Stimulated activated CD8-positive, alpha-beta memory T cell treated with anti-CD3 and anti-CD28 coated beads, Interleukin-15, amount 100 ng/mL, for 4 hours (primary cell): Measurements from ENCODE around the gene UBN1.
"Not testable (repeated sequence)": the region's sequence is repeated elsewhere in the genome, so short reads cannot be mapped to it uniquely, and the experiment has no call there.

Source experiments
- DNase-seq, 2 donors: peaks; one replicate each; pipeline ENCODE4 v3.0.0-alpha.2; 2020; ENCODE audit warnings: low read depth in 2 of 2

The UBN1 gene

DNA sequence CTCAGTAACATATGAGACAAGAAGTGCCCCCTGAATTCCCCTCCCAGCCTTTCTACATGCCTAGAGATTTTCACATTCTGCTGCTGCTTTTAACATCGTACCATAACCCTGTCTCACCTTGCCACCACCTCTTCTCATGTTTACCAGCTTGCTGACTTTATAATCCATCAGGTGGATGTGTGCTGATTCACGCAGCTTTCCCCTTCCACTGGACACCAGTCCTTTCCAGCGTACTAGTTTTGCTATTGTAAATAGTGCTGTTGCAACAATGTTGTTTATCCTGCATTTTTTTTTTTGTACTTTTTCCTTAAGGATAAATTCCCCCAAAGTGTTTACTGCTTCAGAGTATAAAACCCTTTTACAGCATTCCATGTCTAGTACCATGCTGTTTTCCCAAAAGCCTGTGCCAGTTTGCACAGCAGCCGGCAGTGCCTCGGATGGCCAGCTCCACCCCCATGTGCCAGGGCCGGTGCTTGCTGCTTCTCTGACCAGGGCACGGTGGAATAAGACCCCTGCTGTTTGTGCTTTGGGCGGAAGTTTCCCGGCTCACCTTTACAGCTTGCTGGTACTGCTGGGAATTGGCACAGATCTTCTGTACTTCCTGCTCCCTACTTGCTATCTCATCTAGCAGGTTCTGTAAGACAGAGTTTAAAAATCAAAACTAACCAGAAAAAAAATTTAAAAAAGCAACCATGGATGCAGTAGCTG lies 41.3 kb downstream of the UBN1 start:
- DNase-seq, result no peak

DNA sequence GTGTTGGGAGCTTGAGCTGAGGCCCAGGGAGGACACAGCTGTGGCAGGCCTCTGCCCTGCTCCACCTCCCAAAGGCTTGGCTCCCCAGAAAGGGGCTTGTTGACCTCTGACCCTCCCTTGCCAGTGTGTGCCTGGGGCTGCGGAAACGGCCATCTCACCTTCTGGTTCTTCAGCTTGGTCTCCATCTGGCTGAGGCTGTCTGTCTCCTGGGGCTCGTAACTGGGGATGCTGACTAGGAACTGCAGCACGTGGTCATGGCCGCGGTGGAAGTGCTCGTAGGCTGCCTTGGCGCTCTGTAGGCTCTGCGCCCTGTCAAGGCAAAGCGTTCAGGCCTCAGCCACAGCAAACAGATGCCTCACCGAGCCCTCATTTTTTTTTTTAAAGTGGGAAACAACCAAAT lies 42.7 kb downstream of the UBN1 start:
- DNase-seq, result no peak

DNA sequence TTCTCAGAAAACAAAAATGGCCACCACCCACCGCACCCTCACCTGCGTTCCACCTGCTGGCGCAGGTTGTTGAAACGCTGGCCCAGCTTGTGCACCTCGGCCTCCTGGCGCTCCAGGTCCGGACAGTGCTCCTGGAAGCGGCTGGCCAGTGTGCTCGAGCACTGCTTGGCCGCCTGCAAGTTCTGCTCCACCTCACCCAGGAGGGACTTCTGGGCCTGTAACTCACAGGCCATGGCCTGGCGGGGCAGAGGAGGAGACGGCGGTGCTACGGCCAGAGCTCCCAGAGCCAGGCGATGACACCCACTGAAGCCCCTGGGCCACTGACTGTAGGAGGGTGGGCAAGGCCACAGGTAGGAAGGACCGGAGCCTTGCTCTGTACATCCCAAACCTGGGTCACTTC lies 43.4 kb downstream of the UBN1 start:
- no peak for DNase-seq

DNA sequence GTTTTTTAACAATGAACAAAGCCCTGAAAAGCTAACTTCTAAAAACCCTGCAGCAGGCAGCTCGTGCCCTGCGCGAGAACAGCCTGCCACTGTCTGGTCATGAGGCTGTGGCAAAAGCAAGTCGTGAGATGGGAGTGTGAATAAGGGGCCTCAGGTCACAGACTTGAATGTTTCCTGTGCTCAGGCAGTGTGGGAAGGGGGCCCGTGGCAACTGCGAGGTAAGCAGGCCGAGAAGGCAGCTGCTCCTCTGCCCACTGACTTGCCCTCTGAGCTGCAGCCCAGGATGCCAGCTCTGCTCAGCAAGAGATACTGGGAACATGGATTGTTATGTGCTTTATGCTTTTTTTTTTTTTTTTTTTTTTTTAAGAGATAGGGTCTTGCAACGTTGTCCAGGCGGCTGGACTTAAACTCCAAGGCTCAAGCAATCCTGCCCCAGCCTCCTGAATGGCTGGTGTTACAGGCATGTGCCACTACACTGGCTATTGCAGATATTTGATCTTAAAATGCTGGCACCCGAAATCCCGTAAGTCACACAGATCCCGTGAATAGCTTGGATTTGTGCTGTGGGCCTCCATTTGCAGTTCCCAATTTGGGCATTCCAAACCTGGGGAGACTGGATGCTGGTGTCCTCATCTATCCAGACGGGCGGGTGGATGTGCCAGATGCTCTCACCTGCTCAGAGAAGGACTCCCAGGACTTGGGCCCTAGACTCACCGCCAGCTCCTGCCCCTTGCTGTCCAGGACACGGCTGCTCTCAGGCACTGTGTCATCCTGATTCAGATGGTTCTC lies 44.0 kb downstream of the UBN1 start:
- no peak for DNase-seq

DNA sequence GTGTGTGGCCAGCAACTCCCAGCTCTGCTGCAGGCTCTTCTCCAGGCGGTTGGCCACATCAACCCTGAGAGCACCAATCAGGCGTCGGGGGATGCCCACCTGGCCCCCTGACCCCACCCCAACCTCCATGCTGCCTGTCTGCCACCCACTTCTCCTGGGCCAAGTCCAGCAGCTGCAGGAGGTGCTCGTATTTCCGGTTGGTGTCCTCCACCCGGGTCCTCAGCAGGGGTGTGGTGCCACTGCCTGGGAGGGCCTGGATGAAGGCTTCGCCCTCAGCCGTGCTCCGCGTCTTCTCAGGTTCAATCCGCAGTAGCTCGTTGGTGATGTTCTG lies 44.6 kb downstream of the UBN1 start:
- no peak for DNase-seq

DNA sequence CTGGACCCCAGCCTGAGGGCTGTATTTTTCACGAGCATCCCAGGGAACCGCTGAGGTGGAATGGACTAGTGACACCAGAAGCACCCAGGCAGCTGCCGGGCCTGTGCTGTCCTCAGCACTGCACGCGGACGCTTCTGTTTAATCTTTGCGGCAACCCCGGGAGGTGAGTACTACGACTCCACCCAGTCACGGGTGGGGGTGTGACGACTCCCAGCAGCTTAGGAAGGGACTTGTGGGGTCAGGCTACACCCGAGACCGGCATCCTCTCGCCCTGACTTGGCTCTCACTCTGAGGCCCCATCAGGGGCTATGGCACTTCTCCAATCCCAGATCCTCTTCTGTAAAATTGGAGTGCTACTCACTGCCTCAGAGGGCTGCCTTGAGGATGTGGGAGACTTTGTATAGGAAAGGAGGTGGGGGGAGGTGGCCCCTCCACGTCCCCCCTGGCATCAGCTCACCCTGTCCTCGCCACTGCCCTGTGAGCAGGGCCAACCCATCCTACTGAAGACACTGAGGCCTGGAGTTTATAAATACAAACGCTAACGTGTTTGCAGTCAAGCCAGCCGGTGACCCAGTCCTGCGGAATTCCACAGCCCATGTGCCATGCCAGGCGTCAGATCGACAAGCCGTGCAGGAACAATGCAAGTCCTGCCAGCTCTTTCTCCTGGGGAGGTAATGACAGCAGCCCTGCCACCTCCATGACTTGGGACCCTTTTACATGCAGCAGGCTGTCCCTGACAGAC lies 45.3 kb downstream of the UBN1 start:
- no peak for DNase-seq

DNA sequence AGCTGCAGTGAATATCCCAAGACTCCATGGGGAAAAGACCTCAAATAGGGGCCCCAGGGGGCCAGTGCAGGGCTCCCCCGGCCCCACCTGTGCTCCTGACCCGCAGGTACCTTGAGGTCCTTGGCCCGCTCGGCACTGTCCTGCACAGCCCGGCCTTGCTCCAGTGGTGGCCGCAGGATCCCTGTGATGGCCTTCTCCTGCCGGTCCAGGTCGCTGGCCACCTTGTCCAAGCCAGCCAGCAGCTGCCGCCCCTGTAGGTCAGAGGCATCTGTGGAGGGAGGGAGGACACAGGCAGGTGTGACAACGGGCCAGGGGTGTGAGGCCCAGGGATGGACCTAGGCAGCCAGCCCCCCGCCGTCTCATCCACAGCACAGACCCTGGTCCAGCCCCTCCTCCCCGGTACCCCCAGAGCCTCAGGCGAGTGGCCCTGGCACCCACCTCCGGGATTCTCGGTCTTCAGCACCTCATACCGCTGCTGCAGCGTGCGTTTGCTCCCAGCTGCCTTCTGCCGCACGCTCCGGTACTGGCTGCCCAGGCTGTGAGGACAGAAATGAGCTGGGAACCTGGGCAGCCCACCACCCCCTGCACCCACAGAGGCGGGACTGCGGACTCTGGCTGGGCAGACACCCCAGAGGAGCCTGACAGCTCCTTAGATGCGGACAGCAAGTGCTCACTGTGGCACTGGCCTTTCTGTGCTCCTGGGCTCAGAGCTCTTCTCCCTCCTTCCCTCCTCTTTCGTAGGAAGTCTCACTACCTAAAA lies 46.0 kb downstream of the UBN1 start:
- DNase-seq, result no peak

DNA sequence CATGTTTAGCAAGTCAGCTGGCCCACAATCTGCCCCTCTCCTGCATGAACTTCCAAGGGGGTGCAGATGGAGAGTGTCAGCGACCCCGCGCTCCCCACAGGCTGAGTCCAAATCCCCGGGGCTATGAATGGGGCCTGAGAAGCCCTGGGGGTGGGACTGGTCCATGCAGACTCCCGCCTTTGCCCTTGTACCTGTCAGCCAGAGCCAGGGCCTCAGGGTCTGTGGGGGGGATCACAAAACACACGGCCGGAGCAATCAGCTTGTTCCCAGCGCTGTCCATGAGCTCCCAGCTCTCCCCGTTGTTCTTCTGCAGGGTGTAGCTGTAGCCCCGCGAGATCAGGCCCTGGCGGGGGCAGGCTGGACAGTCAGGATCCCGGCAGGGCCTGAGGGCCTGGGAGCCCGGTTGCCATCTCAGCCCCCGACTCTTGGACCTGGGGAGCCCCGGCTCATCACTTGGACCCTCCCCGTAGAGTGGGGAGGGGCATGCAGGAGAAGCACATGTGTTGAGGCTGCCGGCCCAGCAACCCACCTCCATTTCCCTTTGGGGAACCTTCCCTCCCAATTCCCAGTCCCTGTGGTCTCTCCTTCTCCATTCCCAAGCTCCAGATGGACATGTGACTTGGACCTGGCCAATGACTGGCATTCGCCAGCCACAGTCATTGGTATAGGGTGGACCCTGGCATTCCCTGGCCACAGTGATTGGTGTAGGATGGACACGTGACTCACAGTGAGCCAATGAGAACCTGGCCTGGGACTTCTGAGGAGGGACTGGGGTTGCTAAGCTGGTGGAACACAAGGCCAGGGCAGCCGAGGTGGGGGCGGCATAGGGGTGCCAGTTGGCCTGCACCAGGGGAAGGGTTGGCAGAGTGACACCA lies 47.2 kb downstream of the UBN1 start:
- no peak for DNase-seq

DNA sequence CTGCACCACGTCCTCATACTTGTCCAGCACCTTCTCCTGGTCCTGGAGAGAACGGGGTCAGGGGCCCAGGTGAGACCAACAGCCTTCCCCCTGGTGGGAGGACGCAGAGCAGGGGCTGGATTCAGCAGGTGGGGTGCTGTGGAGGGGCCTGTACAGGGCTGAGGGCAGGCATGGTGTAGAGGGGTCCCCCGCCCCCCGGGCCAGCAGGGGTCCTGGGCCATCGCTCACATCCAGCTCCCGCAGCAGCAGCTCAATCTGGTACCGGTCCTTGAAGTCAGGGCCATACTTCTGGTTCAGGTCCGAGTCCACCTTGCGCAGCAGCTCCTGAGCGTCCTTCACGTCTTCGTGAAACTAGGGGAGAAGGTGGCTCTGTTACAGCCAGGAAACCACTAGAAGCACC lies 48.1 kb downstream of the UBN1 start:
- DNase-seq, result no peak

DNA sequence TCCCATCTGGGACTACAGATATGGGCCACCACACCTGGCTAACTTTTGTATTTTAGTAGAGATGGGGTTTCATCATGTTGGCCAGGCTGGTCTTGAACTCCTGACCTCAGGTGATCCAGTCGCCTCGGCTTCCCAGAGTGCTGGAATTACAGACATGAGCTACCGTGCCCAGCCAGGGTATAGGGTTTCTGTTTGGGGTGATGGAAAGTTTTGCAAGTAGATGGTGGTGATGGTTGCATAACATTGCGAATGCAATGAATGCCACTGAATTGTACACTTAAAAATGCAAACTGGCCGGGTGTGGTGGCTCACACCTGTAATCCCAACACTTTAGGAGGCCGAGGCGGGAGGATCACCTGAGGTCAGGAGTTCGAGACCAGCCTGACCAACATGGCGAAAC lies 49.5 kb downstream of the UBN1 start:
- DNase-seq, result not testable (repeated sequence)

DNA sequence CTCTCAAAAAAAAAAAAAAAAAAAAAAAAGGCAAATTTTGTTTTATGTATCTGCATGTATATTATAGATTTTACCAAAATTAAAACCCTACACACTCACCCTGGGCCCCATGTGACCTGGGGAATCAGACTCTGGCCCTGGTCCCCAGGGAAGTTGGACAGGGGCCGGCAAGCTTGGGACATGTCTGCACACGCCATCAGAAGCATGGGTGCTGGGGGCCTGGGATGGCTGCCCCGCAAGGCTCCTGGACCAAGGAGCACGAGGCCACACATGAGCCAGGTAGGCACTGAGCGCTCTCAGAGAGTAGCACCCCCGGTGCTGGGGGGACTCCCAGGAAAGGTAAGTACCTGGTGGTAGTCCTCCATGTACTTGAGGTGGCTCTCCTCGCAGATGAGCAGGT lies 50.0 kb downstream of the UBN1 start:
- DNase-seq, result no peak

DNA sequence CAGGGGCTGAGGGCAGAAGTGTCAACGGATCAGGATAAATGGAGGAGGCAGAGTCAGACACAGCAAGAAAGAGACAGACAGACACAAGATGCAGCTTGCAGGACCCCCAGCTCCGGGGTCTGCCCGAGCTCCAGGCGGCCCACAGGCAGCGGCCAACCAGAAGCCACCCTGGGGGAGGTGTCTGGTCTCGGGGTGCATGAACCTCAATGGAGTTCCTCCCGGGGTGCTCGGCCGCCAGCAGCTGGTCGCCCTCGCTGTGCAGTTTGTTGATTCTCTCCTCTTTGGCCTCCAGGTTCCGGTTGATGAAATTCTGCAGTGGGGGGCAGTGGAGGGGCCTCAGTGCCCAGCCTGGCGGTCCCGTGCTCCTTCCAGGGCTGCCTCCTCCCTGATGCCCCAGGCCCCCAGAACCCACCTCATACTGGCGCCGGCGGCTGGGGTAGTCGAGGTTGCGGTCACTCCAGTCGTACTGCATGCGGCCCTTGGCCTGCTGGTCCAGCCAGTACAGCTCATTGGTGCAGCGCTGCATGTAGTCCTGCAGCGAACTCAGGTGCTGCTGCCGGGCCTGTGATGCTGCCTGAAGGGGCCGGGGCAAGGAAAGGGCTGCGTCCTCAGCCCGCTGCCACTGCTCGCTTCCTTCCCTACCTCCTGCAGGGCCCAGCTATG lies 51.7 kb downstream of the UBN1 start:
- no peak for DNase-seq

DNA sequence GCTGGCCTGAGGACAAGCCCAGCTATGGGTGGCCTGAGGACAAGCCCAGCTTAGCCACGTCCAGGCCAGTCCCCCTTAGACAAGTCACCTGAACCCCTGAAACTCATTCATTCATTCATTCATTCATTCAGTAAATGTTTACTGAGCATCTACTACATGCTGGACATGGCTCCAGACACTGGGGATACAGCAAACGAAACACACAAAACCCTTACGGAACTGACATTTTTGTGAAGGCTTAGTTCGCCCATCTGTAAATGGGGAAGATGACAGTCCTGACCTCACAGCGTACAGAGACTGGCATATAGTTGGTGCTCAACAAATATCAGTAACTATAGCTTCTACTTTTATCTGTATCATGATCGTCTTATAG lies 52.2 kb downstream of the UBN1 start:
- no peak for DNase-seq

DNA sequence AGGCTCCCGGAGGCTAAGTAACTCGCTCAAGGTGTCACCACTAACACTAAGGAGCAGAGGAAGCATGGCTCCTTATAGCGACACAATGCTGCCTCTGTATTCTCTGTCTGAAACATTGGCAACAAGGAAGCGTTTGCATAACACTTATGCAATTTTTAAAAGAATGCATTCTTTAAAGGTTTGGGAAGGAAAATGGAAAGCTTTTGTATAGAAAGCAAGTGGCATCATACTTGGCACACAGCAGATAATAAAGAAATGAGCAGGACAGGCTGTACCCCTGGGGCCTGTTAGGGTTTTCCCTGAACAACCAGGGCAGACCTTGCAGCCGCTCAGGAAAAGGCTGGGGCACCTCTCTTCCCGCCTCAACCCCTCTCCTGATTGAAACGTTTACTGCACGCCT lies 52.8 kb downstream of the UBN1 start:
- no peak for DNase-seq

DNA sequence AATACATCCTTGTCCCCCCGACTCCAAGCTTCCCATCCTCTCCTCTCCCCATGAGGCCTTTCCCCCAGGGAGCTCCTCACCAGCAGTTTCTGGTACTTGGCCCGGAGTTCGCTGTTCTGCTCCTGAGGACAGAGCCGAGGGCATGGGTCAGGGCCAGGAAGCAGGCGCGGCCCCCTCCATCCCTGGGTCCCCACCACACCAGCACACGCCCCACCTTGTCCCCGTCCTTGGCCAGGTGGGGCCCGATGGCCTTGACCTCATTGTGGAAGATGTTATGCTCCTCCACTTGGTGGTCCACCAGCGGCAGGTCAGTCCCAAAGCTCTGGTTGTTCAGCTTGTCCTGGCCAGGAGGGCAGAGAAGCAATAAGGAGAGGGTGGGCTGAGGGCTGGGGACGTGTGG lies 53.5 kb downstream of the UBN1 start:
- no peak for DNase-seq

DNA sequence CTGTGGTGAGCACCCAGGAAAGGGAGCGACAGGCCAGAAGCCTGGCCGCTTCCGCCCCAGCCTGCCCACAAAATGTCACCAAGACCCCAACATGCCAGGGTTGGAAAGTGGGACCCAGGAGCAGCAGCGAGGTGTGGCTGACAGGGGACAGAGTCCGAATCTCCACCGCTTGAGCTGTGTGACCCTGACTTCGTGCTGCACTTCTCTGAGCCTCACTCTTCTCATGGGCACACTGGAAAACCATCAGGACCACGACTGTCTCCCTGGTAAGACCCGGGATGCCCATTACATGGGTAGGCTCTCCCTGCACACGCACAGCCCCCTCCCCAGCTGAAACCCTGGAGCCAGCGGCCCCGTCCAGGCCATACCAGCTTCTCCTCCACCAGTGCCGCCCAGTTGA lies 54.8 kb downstream of the UBN1 start:
- no peak for DNase-seq

DNA sequence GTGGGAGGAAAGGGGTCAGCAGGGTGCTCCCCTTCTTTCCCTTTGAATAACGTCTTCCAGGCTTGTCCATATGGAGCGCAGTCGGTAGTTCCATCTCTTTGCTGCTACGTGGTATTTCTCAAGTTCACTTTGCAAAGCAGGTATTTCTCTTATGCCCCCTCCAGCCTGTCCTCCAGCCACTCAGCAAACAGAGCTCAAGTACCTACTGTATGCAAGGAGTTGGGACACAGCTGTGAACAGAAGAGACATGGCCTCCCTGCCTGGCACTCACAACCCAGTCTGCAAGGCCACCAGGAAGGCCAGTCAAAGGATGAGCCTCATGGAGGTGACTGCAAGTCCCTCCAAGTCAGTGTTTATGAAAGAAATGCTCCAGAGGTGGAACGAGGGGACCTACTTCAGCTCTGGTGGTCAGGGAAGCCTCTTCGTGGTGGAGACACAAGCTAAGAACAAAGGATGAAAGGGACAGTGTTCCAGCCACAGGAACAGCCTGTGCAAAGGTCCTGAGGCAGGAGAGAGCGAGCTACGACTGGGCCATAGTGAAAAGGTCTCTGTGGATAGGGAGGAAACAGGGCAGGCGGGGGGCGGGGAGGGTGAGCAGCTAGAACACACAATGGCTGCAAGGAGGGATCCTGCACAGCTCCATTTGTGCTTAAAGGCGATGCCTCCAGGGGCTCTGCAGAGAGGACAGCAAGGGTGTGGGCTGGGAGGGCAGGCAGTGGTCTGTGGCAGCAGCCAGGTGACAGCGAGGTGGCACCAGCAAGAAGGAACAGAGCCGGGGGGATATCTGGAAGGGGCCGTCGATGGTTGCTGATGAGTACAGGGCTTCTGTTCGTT lies 57.0 kb downstream of the UBN1 start:
- no peak for DNase-seq

DNA sequence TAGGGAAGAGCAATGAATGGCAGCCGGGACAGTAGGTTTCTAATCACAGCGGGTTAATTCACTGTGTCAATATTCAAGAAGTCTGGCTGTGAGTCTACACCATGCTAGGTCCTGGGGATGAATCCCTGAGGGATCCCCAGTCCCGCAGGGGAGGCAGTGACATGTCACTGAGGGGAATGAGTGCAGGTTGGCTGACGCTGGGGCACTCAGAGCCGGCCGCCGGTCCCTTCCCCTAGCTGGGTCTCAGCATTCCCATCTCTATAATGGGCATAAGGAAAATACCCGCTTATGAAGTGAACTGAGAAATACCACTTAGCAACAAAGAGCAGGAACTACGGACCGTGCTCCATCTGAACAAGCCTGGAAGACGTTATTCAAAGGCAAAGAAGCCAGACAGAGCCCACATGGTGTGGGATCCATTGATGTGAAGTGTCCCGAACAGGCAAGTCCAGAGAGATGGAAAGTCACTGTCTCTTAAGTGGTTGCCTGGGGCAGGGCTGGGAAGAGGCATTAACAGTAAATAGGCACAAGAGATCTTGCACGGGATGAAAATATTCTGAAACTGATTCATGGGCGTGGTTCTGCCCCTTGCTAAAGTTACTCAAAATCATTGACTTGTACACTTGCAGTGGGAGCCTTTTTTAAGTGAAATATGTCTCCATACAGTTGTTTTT lies 57.8 kb downstream of the UBN1 start:
- no peak for DNase-seq

DNA sequence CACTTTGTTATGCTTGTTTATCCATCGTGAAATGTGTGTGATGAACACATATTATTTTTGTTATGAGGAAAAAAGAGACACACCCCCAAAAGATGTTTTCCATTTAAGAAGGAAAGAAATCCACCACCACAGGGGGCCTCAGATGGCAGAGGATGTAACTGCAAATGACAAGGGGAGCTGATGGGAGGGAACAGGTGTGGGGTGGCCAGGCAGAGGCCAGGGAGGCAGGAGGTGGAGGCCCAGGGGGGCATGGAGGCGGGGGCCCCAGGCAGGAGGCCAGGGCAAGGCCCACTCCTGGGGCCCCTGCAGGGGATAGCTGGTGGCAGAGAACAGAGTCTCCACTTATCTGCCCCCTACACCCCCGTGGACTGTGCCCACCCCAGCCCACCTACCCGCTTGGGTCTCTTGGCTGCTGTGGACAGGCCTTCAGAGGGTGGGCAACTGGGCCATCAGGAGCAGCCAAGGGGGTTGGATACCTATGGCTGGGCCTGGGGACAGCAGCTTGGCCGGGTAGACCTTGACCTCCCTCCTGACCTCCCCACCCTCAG lies 61.6 kb downstream of the UBN1 start:
- DNase-seq, result no peak
